Progenitor cell of endocrine pancreas (in vitro differentiated cells): ENCODE data around the gene TBXAS1. TPM values are rescaled to one million over a fixed set of nuclear protein-coding genes. Genes with fewer than 3 reads are reported as not detected.

Experiments
- DNase-seq: peaks from one replicate; pipeline ENCODE4 v3.0.0; 2021; ENCODE audit warnings: low spot score; ENCODE audit not compliant: unreplicated experiment
- H3K27ac Mint-ChIP-seq: 2 replicates; pipeline ENCODE4 v1.8.0; 2021; ENCODE audit warnings: mild to moderate bottlenecking, moderate library complexity, mixed read lengths
- H3K27me3 Mint-ChIP-seq: 2 replicates; pipeline ENCODE4 v1.8.0; 2021; ENCODE audit warnings: mixed read lengths
- H3K36me3 Mint-ChIP-seq: 2 replicates; pipeline ENCODE4 v1.8.0; 2022; ENCODE audit warnings: mixed read lengths; ENCODE audit not compliant: insufficient read depth
- H3K4me1 Mint-ChIP-seq: 2 replicates; pipeline ENCODE4 v1.8.0; 2021; ENCODE audit warnings: low read depth, mixed read lengths
- H3K4me3 Mint-ChIP-seq: 2 replicates; pipeline ENCODE4 v1.8.0; 2021; ENCODE audit warnings: low read depth, mild to moderate bottlenecking, moderate library complexity, mixed read lengths
- H3K9me3 Mint-ChIP-seq: 2 replicates; pipeline ENCODE4 v1.8.0; 2021; ENCODE audit warnings: low read depth, mixed read lengths
- CTCF ChIP-seq: fragments of 200-600 bp; sonication (generic); IDR thresholded peaks from one replicate; pipeline ENCODE4 v1.5.0; 2021; ENCODE audit warnings: antibody characterized with exemption, mild to moderate bottlenecking; ENCODE audit not compliant: unreplicated experiment
- total RNA-seq: library from RNA; stranded (reverse); gene quantifications from 2 replicates; pipeline ENCODE4 v1.2.1, GENCODE V29; 2021

The TBXAS1 gene
- total RNA-seq, 1 donor from 2014 or later: 10.4 TPM

GRCh38 chr7:140058517-140058916, 229.5 kb downstream of the TBXAS1 start:
- DNase-seq: no peak
- Mint-ChIP-seq H3K27ac (no peak overlapping the region), H3K27me3 (peaks cover 44% of the 10 kb centered on the region), H3K4me1 (peaks cover 2% of the 10 kb centered on the region), H3K36me3 (no peaks in the 10 kb centered on the region), H3K9me3 (no peaks in the 10 kb centered on the region), H3K4me3 (no peak overlapping the region)
- no peak for TF ChIP-seq CTCF

- Mint-ChIP-seq H3K36me3 (no peaks in the 10 kb centered on the region), H3K27me3 (peaks cover 49% of the 10 kb centered on the region), H3K9me3 (no peaks in the 10 kb centered on the region), H3K27ac (no peak overlapping the region), H3K4me1 (no peaks in the 10 kb centered on the region), H3K4me3 (no peak overlapping the region)
- DNase-seq: no peak
- TF ChIP-seq CTCF: no peak
Measured at GRCh38 chr7:140059273-140060242, 230.5 kb downstream of the TBXAS1 start.

GRCh38 chr7:140060243-140060630, 231.2 kb downstream of the TBXAS1 start:
- no peak for DNase-seq
- Mint-ChIP-seq H3K27me3 (peaks cover 47% of the 10 kb centered on the region), H3K9me3 (no peaks in the 10 kb centered on the region), H3K36me3 (no peaks in the 10 kb centered on the region), H3K4me3 (no peak overlapping the region), H3K27ac (no peak overlapping the region), H3K4me1 (no peaks in the 10 kb centered on the region)
- TF ChIP-seq CTCF: no peak

- no peak overlapping the region for H3K27ac Mint-ChIP-seq
- TF ChIP-seq CTCF: no peak
Measured at GRCh38 chr7:140060788-140061606, 231.9 kb downstream of the TBXAS1 start.

GRCh38 chr7:140061607-140061930, 232.5 kb downstream of the TBXAS1 start:
- Mint-ChIP-seq H3K36me3 (no peaks in the 10 kb centered on the region), H3K4me1 (no peaks in the 10 kb centered on the region), H3K4me3 (peak overlapping the region; percentile 53), H3K9me3 (peaks cover 7% of the 10 kb centered on the region), H3K27me3 (peaks cover 47% of the 10 kb centered on the region), H3K27ac (no peak overlapping the region)
- DNase-seq: no peak
- no peak for TF ChIP-seq CTCF

More at GRCh38 chr7:140060788-140061606, 231.9 kb downstream of the TBXAS1 start:
- Mint-ChIP-seq H3K36me3 (no peaks in the 10 kb centered on the region), H3K9me3 (peaks cover 4% of the 10 kb centered on the region), H3K4me3 (peak overlapping the region; percentile 53), H3K4me1 (no peaks in the 10 kb centered on the region), H3K27me3 (peaks cover 47% of the 10 kb centered on the region)
- DNase-seq: no peak
